Parathyroid adenoma (tissue), 2 donors: ENCODE data around the gene PAX2.

Experiments used
- H2AFZ ChIP-seq: fragments of 300-600 bp; sonication (generic); one replicate; pipeline ENCODE4 v1.7.0; 2017; ENCODE audit warnings: antibody characterized with exemption, mild to moderate bottlenecking
- H3K27ac ChIP-seq: fragments of 300-600 bp; sonication (generic); one replicate; pipeline ENCODE4 v1.7.0; 2017
- H3K27me3 ChIP-seq: fragments of 300-600 bp; sonication (generic); one replicate; pipeline ENCODE4 v1.7.0; 2017; ENCODE audit warnings: low read length; ENCODE audit not compliant: control insufficient read depth, insufficient read depth
- H3K36me3 ChIP-seq: fragments of 300-600 bp; sonication (generic); one replicate; pipeline ENCODE4 v1.7.0; 2017; ENCODE audit warnings: low read length; ENCODE audit not compliant: control insufficient read depth, insufficient read depth
- H3K4me1 ChIP-seq: fragments of 300-600 bp; sonication (generic); one replicate; pipeline ENCODE4 v1.7.0; 2017; ENCODE audit warnings: control low read depth
- H3K4me2 ChIP-seq: fragments of 300-600 bp; sonication (generic); one replicate; pipeline ENCODE4 v1.7.0; 2017; ENCODE audit warnings: low read length
- H3K4me3 ChIP-seq: fragments of 300-600 bp; sonication (generic); one replicate; pipeline ENCODE4 v1.7.0; 2017; ENCODE audit warnings: low read depth, low read length
- H3K79me2 ChIP-seq: fragments of 300-600 bp; sonication (generic); one replicate; pipeline ENCODE4 v1.7.0; 2017; ENCODE audit warnings: control low read depth
- H3K9ac ChIP-seq: fragments of 300-600 bp; sonication (generic); one replicate; pipeline ENCODE4 v1.7.0; 2017; ENCODE audit warnings: mild to moderate bottlenecking
- H3K9me3 ChIP-seq: fragments of 300-600 bp; sonication (generic); one replicate; pipeline ENCODE4 v1.7.0; 2017; ENCODE audit warnings: low read length; ENCODE audit not compliant: control insufficient read depth
- CTCF ChIP-seq: fragments of 300-600 bp; sonication (generic); IDR thresholded peaks from one replicate; pipeline ENCODE4 v1.7.0; 2017; ENCODE audit warnings: antibody characterized with exemption, mild to moderate bottlenecking
- donor health status: primary hyperparathyroidism.

Gene PAX2

GRCh38 chr10:100858261-100858660, 112.9 kb downstream of the PAX2 start:
- Histone ChIP-seq H3K4me3 (no peak overlapping the region), H2AFZ (no peak overlapping the region), H3K4me2 (no peak overlapping the region), H3K9me3 (no peaks in the 10 kb centered on the region), H3K9ac (no peak overlapping the region), H3K27ac (no peak overlapping the region), H3K36me3 (no peaks in the 10 kb centered on the region), H3K4me1 (no peaks in the 10 kb centered on the region), H3K79me2 (no peaks in the 10 kb centered on the region), H3K27me3 (no peaks in the 10 kb centered on the region)
- no peak for TF ChIP-seq CTCF

GRCh38 chr10:100858747-100859483, 113.5 kb downstream of the PAX2 start:
- Histone ChIP-seq H2AFZ (no peak overlapping the region), H3K27me3 (no peaks in the 10 kb centered on the region), H3K4me1 (no peaks in the 10 kb centered on the region), H3K4me2 (no peak overlapping the region), H3K36me3 (no peaks in the 10 kb centered on the region), H3K27ac (no peak overlapping the region), H3K9ac (no peak overlapping the region), H3K9me3 (no peaks in the 10 kb centered on the region), H3K79me2 (no peaks in the 10 kb centered on the region), H3K4me3 (no peak overlapping the region)
- TF ChIP-seq CTCF = no peak

- H2AFZ ChIP-seq = no peak overlapping the region
These were observed 114.0 kb downstream of the PAX2 start for GRCh38 chr10:100859484-100859763.

GRCh38 chr10:100863433-100863832, 118.1 kb downstream of the PAX2 start:
- Histone ChIP-seq H3K27me3 (no peaks in the 10 kb centered on the region), H3K4me1 (no peaks in the 10 kb centered on the region), H3K9me3 (no peaks in the 10 kb centered on the region), H2AFZ (no peak overlapping the region), H3K36me3 (no peaks in the 10 kb centered on the region), H3K27ac (no peak overlapping the region), H3K4me3 (no peak overlapping the region), H3K79me2 (no peaks in the 10 kb centered on the region), H3K4me2 (no peak overlapping the region), H3K9ac (no peak overlapping the region)
- no peak for TF ChIP-seq CTCF

More at GRCh38 chr10:100859484-100859763, 114.0 kb downstream of the PAX2 start:
- H3K9me3 ChIP-seq = no peaks in the 10 kb centered on the region
- H3K36me3 ChIP-seq = no peaks in the 10 kb centered on the region
- no peak overlapping the region for H3K9ac ChIP-seq
- no peaks in the 10 kb centered on the region for H3K4me1 ChIP-seq
- TF ChIP-seq CTCF = no peak
- H3K27ac ChIP-seq = no peak overlapping the region
- no peaks in the 10 kb centered on the region for H3K27me3 ChIP-seq
- no peak overlapping the region for H3K4me2 ChIP-seq
- H3K4me3 ChIP-seq = no peak overlapping the region
- H3K79me2 ChIP-seq = no peaks in the 10 kb centered on the region
